ENCODE measurements around the gene UGT1A9.
A peak's percentile ranks its signal among the peaks of the same experiment; 100 is the strongest.

UGT1A9 gene

DNA sequence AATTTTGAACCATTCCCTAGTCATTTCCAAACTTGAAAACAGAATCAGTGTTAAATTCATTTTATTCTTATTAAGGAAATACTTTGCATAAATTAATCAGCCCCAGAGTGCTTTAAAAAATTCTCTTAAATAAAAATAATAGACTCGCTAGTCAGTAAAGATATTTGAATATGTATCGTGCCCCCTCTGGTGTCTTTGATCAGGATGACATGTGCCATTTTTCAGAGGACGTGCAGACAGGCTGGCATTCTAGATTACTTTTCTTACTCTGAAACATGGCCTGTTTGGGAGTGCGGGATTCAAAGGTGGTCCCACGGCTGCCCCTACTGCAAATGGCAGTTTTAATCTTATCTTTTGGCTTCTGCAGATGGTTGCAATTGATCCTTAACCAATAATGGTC, 100.9 kb downstream of the UGT1A9 start:
- WGBS (ENCODE audit: extremely low coverage, insufficient coverage, insufficient read length), result no CpG with 5 or more reads among the region's 5 CpGs

DNA sequence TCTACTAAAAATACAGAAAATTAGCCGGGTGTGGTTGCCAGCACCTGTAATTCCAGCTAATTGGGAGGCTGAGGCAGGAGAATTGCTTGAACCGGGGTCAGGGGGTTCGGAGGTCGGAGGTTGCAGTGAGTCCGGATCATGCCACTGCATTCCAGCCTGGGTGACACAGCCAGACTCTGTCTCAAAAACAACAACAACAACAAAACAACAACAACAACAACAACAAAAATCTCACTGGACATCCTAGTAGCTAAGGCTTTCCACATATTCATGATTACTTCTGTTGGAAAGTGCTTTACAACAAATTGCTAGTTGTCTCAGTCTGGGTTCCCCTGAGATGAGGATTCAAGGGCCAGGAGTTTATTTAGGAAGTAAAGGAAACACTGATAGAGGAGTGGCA, 102.2 kb downstream of the UGT1A9 start:
- Histone ChIP-seq H2AFZ (ENCODE audit: insufficient read depth, low read length, poor library complexity) (no peak overlapping the region), H3K9ac (ENCODE audit: low read length) (no peak overlapping the region), H4K8ac (ENCODE audit: low read depth, low read length) (no peak overlapping the region), H3K18ac (ENCODE audit: low read length) (no peak overlapping the region), H3K4me1 (ENCODE audit: control insufficient read depth in 1 of 2, insufficient read depth in 2 of 2, low read length in 2 of 2) (no peaks in the 10 kb centered on the region), H4K91ac (ENCODE audit: low read depth, low read length) (no peak overlapping the region), H3K79me2 (ENCODE audit: control insufficient read depth, insufficient read depth, low read length, poor library complexity) (no peaks in the 10 kb centered on the region), H2AK5ac (ENCODE audit: low read length) (no peak overlapping the region), H4K12ac (ENCODE audit: low read depth, low read length) (no peak overlapping the region), H3K9me3 (ENCODE audit: insufficient read depth, low read depth, low read length) (peaks cover 15% of the 10 kb centered on the region), H2BK5ac (ENCODE audit: low read depth, low read length, poor library complexity) (no peak overlapping the region), H2BK120ac (ENCODE audit: insufficient read depth, low read length, poor library complexity) (no peak overlapping the region), H3K23ac (ENCODE audit: low read length) (no peak overlapping the region), H3K36me3 (ENCODE audit: control insufficient read depth in 1 of 2, insufficient read depth in 2 of 2, low read length in 2 of 2) (no peaks in the 10 kb centered on the region), H3K27ac (ENCODE audit: low read depth, low read length) (no peak overlapping the region), H3K4me2 (ENCODE audit: low read length) (no peak overlapping the region), H3K14ac (ENCODE audit: low read length) (no peak overlapping the region), H2BK12ac (ENCODE audit: low read length) (no peak overlapping the region), H3K27me3 (ENCODE audit: insufficient read depth, low read length) (no peaks in the 10 kb centered on the region), H3K79me1 (ENCODE audit: low read length) (no peaks in the 10 kb centered on the region), H3K4ac (ENCODE audit: low read depth, low read length) (no peak overlapping the region), H3K4me3 (ENCODE audit: low read depth, low read length) (no peak overlapping the region)
- DNase-seq, result no peak
- WGBS (ENCODE audit: extremely low coverage, insufficient coverage, insufficient read length), result no CpG with 5 or more reads among the region's 5 CpGs

More for the DNA sequence above, 100.9 kb downstream of the UGT1A9 start:
- no peak overlapping the region for H3K27ac ChIP-seq (ENCODE audit: low read depth, low read length)
- no peak overlapping the region for H3K4me2 ChIP-seq (ENCODE audit: low read length)
- H4K91ac ChIP-seq (ENCODE audit: low read depth, low read length), result no peak overlapping the region
- H3K27me3 ChIP-seq (ENCODE audit: insufficient read depth, low read length), result no peaks in the 10 kb centered on the region
- H3K9ac ChIP-seq (ENCODE audit: low read length), result no peak overlapping the region
- H3K18ac ChIP-seq (ENCODE audit: low read length), result no peak overlapping the region
- no peak overlapping the region for H4K8ac ChIP-seq (ENCODE audit: low read depth, low read length)
- no peak for DNase-seq
- no peak overlapping the region for H2BK5ac ChIP-seq (ENCODE audit: low read depth, low read length, poor library complexity)
- H2BK12ac ChIP-seq (ENCODE audit: low read length), result no peak overlapping the region
- H3K14ac ChIP-seq (ENCODE audit: low read length), result no peak overlapping the region
- H3K9me3 ChIP-seq (ENCODE audit: insufficient read depth, low read depth, low read length), result peaks cover 15% of the 10 kb centered on the region
- no peak overlapping the region for H2AK5ac ChIP-seq (ENCODE audit: low read length)
- no peak overlapping the region for H2AFZ ChIP-seq (ENCODE audit: insufficient read depth, low read length, poor library complexity)
- no peaks in the 10 kb centered on the region for H3K4me1 ChIP-seq (ENCODE audit: control insufficient read depth in 1 of 2, insufficient read depth in 2 of 2, low read length in 2 of 2)
- no peak overlapping the region for H4K12ac ChIP-seq (ENCODE audit: low read depth, low read length)
- H3K4me3 ChIP-seq (ENCODE audit: low read depth, low read length), result no peak overlapping the region
- no peak overlapping the region for H3K4ac ChIP-seq (ENCODE audit: low read depth, low read length)
- H2BK120ac ChIP-seq (ENCODE audit: insufficient read depth, low read length, poor library complexity), result no peak overlapping the region
- no peaks in the 10 kb centered on the region for H3K79me2 ChIP-seq (ENCODE audit: control insufficient read depth, insufficient read depth, low read length, poor library complexity)
- H3K36me3 ChIP-seq (ENCODE audit: control insufficient read depth in 1 of 2, insufficient read depth in 2 of 2, low read length in 2 of 2), result no peaks in the 10 kb centered on the region
- H3K23ac ChIP-seq (ENCODE audit: low read length), result no peak overlapping the region
- no peaks in the 10 kb centered on the region for H3K79me1 ChIP-seq (ENCODE audit: low read length)

DNA sequence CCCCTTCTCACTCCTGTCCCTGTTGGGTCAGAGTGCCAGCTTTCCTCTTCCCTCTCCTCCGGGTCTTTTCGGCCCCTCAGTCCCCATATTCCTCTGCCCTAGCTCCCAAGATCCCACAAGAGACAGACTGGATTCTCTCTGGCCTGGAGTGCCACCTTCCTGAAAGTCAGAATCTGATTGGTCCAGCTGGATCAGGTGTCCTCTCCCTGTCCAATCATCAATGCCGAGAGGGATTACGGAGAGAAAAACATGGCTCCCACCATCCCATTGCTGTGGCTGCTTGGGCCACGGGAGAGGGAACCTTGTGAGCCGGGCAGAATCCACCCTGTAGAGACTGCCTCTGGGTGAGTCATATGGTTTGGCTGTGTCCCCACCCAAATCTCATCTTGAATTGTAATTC, 103.7 kb downstream of the UGT1A9 start:
- no peak overlapping the region for H2BK120ac ChIP-seq (ENCODE audit: insufficient read depth, low read length, poor library complexity)
- H2BK5ac ChIP-seq (ENCODE audit: low read depth, low read length, poor library complexity), result no peak overlapping the region
- H3K27me3 ChIP-seq (ENCODE audit: insufficient read depth, low read length), result no peaks in the 10 kb centered on the region
- H3K9me3 ChIP-seq (ENCODE audit: insufficient read depth, low read depth, low read length), result peaks cover 20% of the 10 kb centered on the region
- no peak overlapping the region for H4K12ac ChIP-seq (ENCODE audit: low read depth, low read length)
- H3K4me1 ChIP-seq (ENCODE audit: control insufficient read depth in 1 of 2, insufficient read depth in 2 of 2, low read length in 2 of 2), result no peaks in the 10 kb centered on the region
- H3K9ac ChIP-seq (ENCODE audit: low read length), result no peak overlapping the region
- no peak overlapping the region for H3K27ac ChIP-seq (ENCODE audit: low read depth, low read length)
- no peak overlapping the region for H2AFZ ChIP-seq (ENCODE audit: insufficient read depth, low read length, poor library complexity)
- no peak overlapping the region for H3K23ac ChIP-seq (ENCODE audit: low read length)
- no peak overlapping the region for H2BK12ac ChIP-seq (ENCODE audit: low read length)
- no peak overlapping the region for H3K4ac ChIP-seq (ENCODE audit: low read depth, low read length)
- no peak overlapping the region for H2AK5ac ChIP-seq (ENCODE audit: low read length)
- no peak overlapping the region for H3K18ac ChIP-seq (ENCODE audit: low read length)
- no peak for DNase-seq
- no peak overlapping the region for H3K4me3 ChIP-seq (ENCODE audit: low read depth, low read length)
- no peak overlapping the region for H4K8ac ChIP-seq (ENCODE audit: low read depth, low read length)
- no peaks in the 10 kb centered on the region for H3K36me3 ChIP-seq (ENCODE audit: control insufficient read depth in 1 of 2, insufficient read depth in 2 of 2, low read length in 2 of 2)
- no peaks in the 10 kb centered on the region for H3K79me2 ChIP-seq (ENCODE audit: control insufficient read depth, insufficient read depth, low read length, poor library complexity)
- H3K14ac ChIP-seq (ENCODE audit: low read length), result no peak overlapping the region
- no CpG with 5 or more reads among the region's 6 CpGs for WGBS (ENCODE audit: extremely low coverage, insufficient coverage, insufficient read length)
- no peak overlapping the region for H3K4me2 ChIP-seq (ENCODE audit: low read length)
- H3K79me1 ChIP-seq (ENCODE audit: low read length), result no peaks in the 10 kb centered on the region
- H4K91ac ChIP-seq (ENCODE audit: low read depth, low read length), result no peak overlapping the region

GRCh38 chr2:233778030-233778429, 106.3 kb downstream of the UGT1A9 start, which contains the start of gene MROH2A:
TSS of gene MROH2A (plus strand) at chr2:233778330. CDS start at chr2:233779359, 1,029 bp downstream.
- Histone ChIP-seq H4K91ac (ENCODE audit: low read depth, low read length) (no peak within 1 kb of the TSS), H3K4me2 (ENCODE audit: low read length) (no peak within 1 kb of the TSS), H3K27me3 (ENCODE audit: insufficient read depth, low read length) (no peaks in the 10 kb centered on the region), H3K79me2 (ENCODE audit: control insufficient read depth, insufficient read depth, low read length, poor library complexity) (no peaks in the 10 kb centered on the region), H2BK5ac (ENCODE audit: low read depth, low read length, poor library complexity) (no peak within 1 kb of the TSS), H3K23ac (ENCODE audit: low read length) (no peak within 1 kb of the TSS), H3K27ac (ENCODE audit: low read depth, low read length) (no peak within 1 kb of the TSS), H3K14ac (ENCODE audit: low read length) (no peak within 1 kb of the TSS), H4K12ac (ENCODE audit: low read depth, low read length) (no peak within 1 kb of the TSS), H2BK120ac (ENCODE audit: insufficient read depth, low read length, poor library complexity) (no peak within 1 kb of the TSS), H4K8ac (ENCODE audit: low read depth, low read length) (no peak within 1 kb of the TSS), H3K4ac (ENCODE audit: low read depth, low read length) (no peak within 1 kb of the TSS), H3K36me3 (ENCODE audit: control insufficient read depth in 1 of 2, insufficient read depth in 2 of 2, low read length in 2 of 2) (no peaks in the 10 kb centered on the region), H2BK12ac (ENCODE audit: low read length) (no peak within 1 kb of the TSS), H3K9me3 (ENCODE audit: insufficient read depth, low read depth, low read length) (peaks cover 18% of the 10 kb centered on the region), H2AK5ac (ENCODE audit: low read length) (no peak within 1 kb of the TSS), H3K9ac (ENCODE audit: low read length) (no peak within 1 kb of the TSS), H3K18ac (ENCODE audit: low read length) (no peak within 1 kb of the TSS), H3K4me3 (ENCODE audit: low read depth, low read length) (peak within 1 kb of the TSS; percentile 34), H2AFZ (ENCODE audit: insufficient read depth, low read length, poor library complexity) (no peak within 1 kb of the TSS), H3K4me1 (ENCODE audit: control insufficient read depth in 1 of 2, insufficient read depth in 2 of 2, low read length in 2 of 2) (no peaks in the 10 kb centered on the region), H3K79me1 (ENCODE audit: low read length) (no peaks in the 10 kb centered on the region)
- no CpG with 5 or more reads among the region's 2 CpGs for WGBS (ENCODE audit: extremely low coverage, insufficient coverage, insufficient read length)
- no peak for DNase-seq
